GM12878 (cell line): ENCODE data around the gene GK.

Experiments
- ASH2L ChIP-seq: fragments of 300-600, 200-600 bp; sonication (generic); IDR thresholded peaks from 2 replicates; pipeline ENCODE4 v1.6.1; 2017; ENCODE audit warnings: low read depth, mild to moderate bottlenecking, borderline replicate concordance
- CREM ChIP-seq: IDR thresholded peaks from 2 replicates; pipeline ENCODE4 v1.6.1; 2014; ENCODE audit warnings: antibody characterized with exemption, low read depth
- ETV6 ChIP-seq, 2 experiments: fragments of 450-650 bp in 1 of 2; IDR thresholded peaks in 1 of 2; conservative IDR thresholded peaks in 1 of 2; 2 replicates each; pipeline ENCODE4 v1.6.1; 2014; ENCODE audit warnings: antibody characterized with exemption in 1 of 2, borderline replicate concordance in 1 of 2, low read depth in 1 of 2, mild to moderate bottlenecking in 1 of 2, moderate library complexity in 1 of 2
- POLR2AphosphoS5 ChIP-seq: IDR thresholded peaks from 2 replicates; pipeline ENCODE4 v1.6.1; 2011; ENCODE audit warnings: mild to moderate bottlenecking, low read length, inconsistent platforms
- SMC3 ChIP-seq: IDR thresholded peaks from 2 replicates; pipeline ENCODE4 v1.6.1; 2011; ENCODE audit warnings: low read length, improper control_type of control experiment, borderline replicate concordance
- TARDBP ChIP-seq: IDR thresholded peaks from 2 replicates; pipeline ENCODE4 v1.6.1; 2016; ENCODE audit warnings: borderline replicate concordance
- TBL1XR1 ChIP-seq: IDR thresholded peaks from 2 replicates; pipeline ENCODE4 v1.6.1; 2012; ENCODE audit warnings: low read depth, low read length, improper control_type of control experiment
- ZNF274 ChIP-seq: IDR thresholded peaks from one replicate; pipeline ENCODE4 v1.8.0; 2011; ENCODE audit not compliant: insufficient read length, insufficient read depth
- TF ChIP-seq, protein P1 (sequence below), 3 experiments: IDR thresholded peaks in 2 of 3; conservative IDR thresholded peaks in 1 of 3; 2 replicates each; pipeline ENCODE4 v1.5.1; 2011; ENCODE audit warnings: low read depth in 3 of 3, low read length in 3 of 3, mild to moderate bottlenecking in 3 of 3, control low read depth in 2 of 3, moderate library complexity in 2 of 3, inconsistent platforms in 1 of 3, mixed read lengths in 1 of 3; ENCODE audit not compliant: control insufficient read depth in 2 of 3, insufficient read depth in 1 of 3; ENCODE audit errors: extremely low read depth in 1 of 3

DNA sequence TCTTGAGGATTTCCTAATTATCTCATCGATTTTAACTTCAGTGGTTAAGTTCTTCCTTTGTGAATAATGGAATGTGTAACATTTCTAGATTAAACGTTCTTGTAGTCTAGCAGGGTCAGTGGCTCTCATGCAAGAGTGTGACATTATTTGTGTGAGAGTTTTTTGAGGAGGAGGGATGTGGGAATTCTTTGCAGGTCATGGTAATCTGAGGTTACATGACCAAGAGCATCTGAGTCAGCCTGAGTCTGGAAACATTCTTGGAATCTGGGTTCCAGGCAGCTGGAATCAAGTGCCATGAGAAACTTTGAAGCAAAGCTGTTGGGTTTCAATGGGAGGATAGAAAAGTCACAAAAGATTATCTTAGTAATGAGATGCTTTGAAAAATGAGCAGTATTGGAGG, 49.5 kb downstream of the GK start:
- TF ChIP-seq, protein P1, sequence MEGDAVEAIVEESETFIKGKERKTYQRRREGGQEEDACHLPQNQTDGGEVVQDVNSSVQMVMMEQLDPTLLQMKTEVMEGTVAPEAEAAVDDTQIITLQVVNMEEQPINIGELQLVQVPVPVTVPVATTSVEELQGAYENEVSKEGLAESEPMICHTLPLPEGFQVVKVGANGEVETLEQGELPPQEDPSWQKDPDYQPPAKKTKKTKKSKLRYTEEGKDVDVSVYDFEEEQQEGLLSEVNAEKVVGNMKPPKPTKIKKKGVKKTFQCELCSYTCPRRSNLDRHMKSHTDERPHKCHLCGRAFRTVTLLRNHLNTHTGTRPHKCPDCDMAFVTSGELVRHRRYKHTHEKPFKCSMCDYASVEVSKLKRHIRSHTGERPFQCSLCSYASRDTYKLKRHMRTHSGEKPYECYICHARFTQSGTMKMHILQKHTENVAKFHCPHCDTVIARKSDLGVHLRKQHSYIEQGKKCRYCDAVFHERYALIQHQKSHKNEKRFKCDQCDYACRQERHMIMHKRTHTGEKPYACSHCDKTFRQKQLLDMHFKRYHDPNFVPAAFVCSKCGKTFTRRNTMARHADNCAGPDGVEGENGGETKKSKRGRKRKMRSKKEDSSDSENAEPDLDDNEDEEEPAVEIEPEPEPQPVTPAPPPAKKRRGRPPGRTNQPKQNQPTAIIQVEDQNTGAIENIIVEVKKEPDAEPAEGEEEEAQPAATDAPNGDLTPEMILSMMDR (IDR thresholded peaks at IDR 0.05 in 2 of 3, conservative IDR thresholded peaks at IDR 0.05 in 1 of 3; ENCODE audit: control insufficient read depth in 2 of 3, extremely low read depth in 1 of 3, insufficient read depth in 1 of 3, low read depth in 3 of 3, low read length in 3 of 3), result no peak
- TF ChIP-seq ZNF274 (no peak), ASH2L (no peak), SMC3 (no peak), POLR2AphosphoS5 (no peak), TBL1XR1 (no peak), ETV6 (conservative IDR thresholded peaks at IDR 0.05 in 1 of 2, IDR thresholded peaks at IDR 0.05 in 1 of 2; ENCODE audit: borderline replicate concordance in 1 of 2, low read depth in 1 of 2) (no peak), CREM (no peak), TARDBP (no peak)
